ENCODE results near the gene CCM2L. TPM values are rescaled to one million over a fixed set of nuclear protein-coding genes. Genes with fewer than 3 reads are reported as not detected.

CCM2L gene
- total and polyA plus RNA-seq, 9 of the 15 experiments (the other 6 are each of a cell fraction or from before 2014, with no cell fraction given): 0.04 TPM; not detected in 8

GRCh38 chr20:32004963-32005362 is 5.3 kb upstream of the CCM2L start:
- Histone ChIP-seq H3K27ac (ENCODE audit: extremely low read depth, low read depth, low read length) (no peak overlapping the region), H3K4me1 (replicated peaks in 1 of 2; ENCODE audit: control insufficient read depth in 2 of 2, insufficient read depth in 2 of 2, low read length in 2 of 2) (peaks cover 0 to 11% of the 10 kb centered on the region in 2 experiments; a peak in 4 of 5 replicates), H3K9me3 (replicated peaks; ENCODE audit: control insufficient read depth, insufficient read depth, low read depth, low read length) (no peaks in the 10 kb centered on the region), H3K9ac (ENCODE audit: insufficient read depth in 1 of 2, low read depth in 2 of 2, low read length in 2 of 2) (no peak overlapping the region), H3K4me2 (ENCODE audit: insufficient read depth, low read length) (peak overlapping the region; percentile 17; the same call in 1 of the 2 replicates), H3K79me2 (ENCODE audit: control insufficient read depth, insufficient read depth, low read length) (no peaks in the 10 kb centered on the region), H3K36me3 (ENCODE audit: control insufficient read depth, insufficient read depth, low read length) (no peaks in the 10 kb centered on the region), H3K27me3 (ENCODE audit: control insufficient read depth in 2 of 2, insufficient read depth in 2 of 2, low read length in 2 of 2) (0 out of 5 replicates have a peak, but pooled peaks cover 0 to 5% of the 10 kb centered on the region in 2 experiments), H3K4me3 (no peak overlapping the region), H2AFZ (ENCODE audit: low read depth, low read length) (peak overlapping the region; percentile 26), H3K9me1 (ENCODE audit: control insufficient read depth, insufficient read depth, low read length) (no peaks in the 10 kb centered on the region), H4K20me1 (replicated peaks; ENCODE audit: control insufficient read depth, insufficient read depth, low read length) (no peaks in the 10 kb centered on the region)
- ChIA-PET CTCF (ENCODE audit: low intra/inter-chr PET ratio) (no interaction called here), POLR2A (interaction anchor here (0.9 to 1.2 kb wide), 2 partner anchors 30 to 82 kb away, joined by 3 read pairs; no protein-coding TSS in a partner anchor)
- in situ Hi-C loops (cut with MboI) (no loop called here), intact Hi-C loops (cut with micrococcal nuclease) (no loop called here)
- ATAC-seq: peak; percentile 92
- peak; percentile 79 for FAIRE-seq
- no TSS peak for BruUV-seq (replicated peaks)
- DNase-seq (ENCODE audit: extremely low read depth in 1 of 4, low spot score in 3 of 4): peak; percentile 26 to 33 (median 30)
- peak; percentile 79 for TF ChIP-seq ZNF143 (CRISPR knock-in tag; IDR thresholded peaks at IDR 0.05)
- peak in 2 of 3 experiments; percentile 10 to 32; a peak in 2 of 6 replicates for TF ChIP-seq CTCF (IDR thresholded peaks at IDR 0.05 in 2 of 3, conservative IDR thresholded peaks at IDR 0.05 in 1 of 3; ENCODE audit: insufficient read depth in 2 of 3, low read depth in 1 of 3, low read length in 3 of 3)
- TF ChIP-seq NR2C1 (IDR thresholded peaks at IDR 0.05): no peak
- TF ChIP-seq NR2C1 (tag; IDR thresholded peaks at IDR 0.05): peak; percentile 59
- TF ChIP-seq ZFP91 (CRISPR knock-in tag; IDR thresholded peaks at IDR 0.05): peak; percentile 73
- TF ChIP-seq NR2C2 (CRISPR knock-in tag; IDR thresholded peaks at IDR 0.05): no peak
- TF ChIP-seq NR2C2 (tag; IDR thresholded peaks at IDR 0.05): peak; percentile 32; the same call in 1 of the 2 replicates
- TF ChIP-seq ZBTB11 (CRISPR knock-in tag; IDR thresholded peaks at IDR 0.05): no peak
- no peak for TF ChIP-seq CC2D1A (IDR thresholded peaks at IDR 0.05)
- TF ChIP-seq SIX5 (IDR thresholded peaks at IDR 0.05; ENCODE audit: borderline replicate concordance in 1 of 2, insufficient read depth in 1 of 2, low read depth in 1 of 2, low read length in 2 of 2): peak; percentile 44 to 52; a peak in 2 of 4 replicates
- no peak for TF ChIP-seq HNRNPH1 (optimal IDR thresholded peaks at IDR 0.05; ENCODE audit: low read depth, low read length)
- TF ChIP-seq ZC3H8 (IDR thresholded peaks at IDR 0.05): no peak
- no peak for TF ChIP-seq ZNF253 (CRISPR knock-in tag; conservative IDR thresholded peaks at IDR 0.05)
- TF ChIP-seq ARHGAP35 (IDR thresholded peaks at IDR 0.05; ENCODE audit: partially characterized antibody): no peak
- no peak for TF ChIP-seq ZBTB1 (CRISPR knock-in tag; IDR thresholded peaks at IDR 0.05; ENCODE audit: borderline replicate concordance, low read depth)

All from K562 (cell line).